ENCODE measurements around the gene RTKN2. TPM values are rescaled to one million over a fixed set of nuclear protein-coding genes. Genes with fewer than 3 reads are reported as not detected.

RTKN2 gene
- polyA plus RNA-seq, 1 donor from 2014 or later = 4.7 TPM

DNA sequence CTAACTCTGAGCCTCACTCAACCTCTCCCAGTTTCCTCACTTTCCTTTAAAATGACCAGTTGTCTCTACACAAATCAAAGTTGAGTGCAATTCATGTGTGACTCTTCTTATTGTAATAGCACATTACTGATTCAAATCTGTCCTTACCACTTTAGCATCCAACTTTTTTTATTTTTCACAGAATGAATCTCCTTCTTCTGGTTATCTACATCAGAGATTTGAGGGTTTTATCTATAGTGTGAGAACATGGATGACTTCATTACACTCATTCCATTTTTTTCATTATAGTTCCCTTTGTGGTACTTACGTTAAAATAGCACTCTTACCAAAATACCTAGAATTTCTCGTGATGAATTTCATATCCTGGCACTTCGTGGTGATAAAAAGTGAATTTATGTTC, 43.3 kb downstream of the RTKN2 start (continued):
- no peak for TF ChIP-seq REST (IDR thresholded peaks at IDR 0.05; ENCODE audit: borderline replicate concordance)
- no peak for TF ChIP-seq EP300 (conservative IDR thresholded peaks at IDR 0.05; ENCODE audit: poor library complexity, severe bottlenecking)

DNA sequence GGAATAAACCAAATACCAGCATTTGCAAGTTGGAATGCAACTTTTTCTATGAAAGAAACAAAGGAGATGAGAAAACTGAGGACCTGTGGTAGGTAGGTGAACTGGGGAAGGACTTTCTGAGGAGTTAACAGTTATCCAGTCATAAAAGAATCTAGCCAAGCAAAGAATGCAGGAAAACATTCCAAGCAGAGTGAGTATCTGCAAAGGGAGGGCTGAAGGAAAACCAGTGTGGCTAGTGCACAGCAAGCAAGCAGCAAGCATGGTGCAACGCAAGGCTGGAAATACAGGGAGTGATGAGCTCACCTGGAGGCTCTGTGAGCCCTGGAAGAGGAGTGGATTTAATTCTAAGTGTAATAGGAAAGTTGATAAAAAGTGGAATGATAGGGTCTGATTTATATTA, 44.0 kb downstream of the RTKN2 start:
- Histone ChIP-seq H3K36me3 (ENCODE audit: insufficient read depth, low read length) (no peaks in the 10 kb centered on the region), H3K9me3 (ENCODE audit: low read length) (no peaks in the 10 kb centered on the region), H4K20me1 (ENCODE audit: insufficient read depth) (no peaks in the 10 kb centered on the region), H3K27me3 (ENCODE audit: insufficient read depth, low read depth, low read length) (no peaks in the 10 kb centered on the region), H3K9ac (ENCODE audit: low read length) (no peak overlapping the region), H3K79me2 (replicated peaks; ENCODE audit: insufficient read depth, low read length) (no peaks in the 10 kb centered on the region), H3K9me2 (ENCODE audit: insufficient read depth, low read length) (no peaks in the 10 kb centered on the region), H3K4me3 (ENCODE audit: low read length) (no peak overlapping the region), H3K4me2 (ENCODE audit: low read length) (no peak overlapping the region), H3F3A (ENCODE audit: insufficient read depth, low read length, poor library complexity, severe bottlenecking) (no peaks in the 10 kb centered on the region), H2AFZ (ENCODE audit: low read depth, low read length) (no peak overlapping the region), H3K27ac (ENCODE audit: low read length) (no peak overlapping the region)
- TF ChIP-seq MXI1 (conservative IDR thresholded peaks at IDR 0.05; ENCODE audit: poor library complexity, severe bottlenecking) (no peak), TAF1 (IDR thresholded peaks at IDR 0.05; ENCODE audit: low read depth) (no peak), RAD21 (conservative IDR thresholded peaks at IDR 0.05) (no peak)

DNA sequence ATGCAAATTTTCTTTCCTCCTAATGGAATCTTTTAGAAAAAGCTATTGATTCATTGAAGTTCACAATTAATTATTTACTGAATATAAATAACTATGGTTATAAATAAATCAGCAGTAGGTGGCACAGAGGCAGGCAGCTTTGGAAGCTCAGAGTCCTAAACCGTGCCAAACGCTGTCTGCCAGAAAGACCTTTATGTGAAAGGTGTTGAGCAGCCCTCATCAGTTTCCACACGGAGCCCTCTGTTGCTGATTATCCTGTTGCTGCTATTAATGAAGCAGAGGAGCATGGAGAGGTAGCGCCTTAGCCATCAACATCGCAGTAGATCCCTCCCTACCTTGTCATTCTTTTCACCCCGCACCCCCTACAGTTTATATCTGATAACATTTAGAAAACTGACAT, 51.0 kb downstream of the RTKN2 start:
- Histone ChIP-seq H4K20me1 (ENCODE audit: insufficient read depth) (no peaks in the 10 kb centered on the region), H3K9me2 (ENCODE audit: insufficient read depth, low read length) (no peaks in the 10 kb centered on the region)

More for the DNA sequence above, 51.0 kb downstream of the RTKN2 start:
- H2AFZ ChIP-seq (ENCODE audit: low read depth, low read length) = no peak overlapping the region
- H3K9ac ChIP-seq (ENCODE audit: low read length) = no peak overlapping the region
- H3K4me2 ChIP-seq (ENCODE audit: low read length) = no peak overlapping the region
- H3F3A ChIP-seq (ENCODE audit: insufficient read depth, low read length, poor library complexity, severe bottlenecking) = no peaks in the 10 kb centered on the region
- H3K27ac ChIP-seq (ENCODE audit: low read length) = no peak overlapping the region
- H3K36me3 ChIP-seq (ENCODE audit: insufficient read depth, low read length) = no peaks in the 10 kb centered on the region
- TF ChIP-seq EZH2 (IDR thresholded peaks at IDR 0.05; ENCODE audit: borderline replicate concordance, insufficient read depth, low read length, poor library complexity, severe bottlenecking) (no peak), SMC3 (conservative IDR thresholded peaks at IDR 0.05; ENCODE audit: poor library complexity) (no peak), REST (IDR thresholded peaks at IDR 0.05; ENCODE audit: borderline replicate concordance) (no peak), EP300 (conservative IDR thresholded peaks at IDR 0.05; ENCODE audit: poor library complexity, severe bottlenecking) (no peak), POLR2AphosphoS5 (IDR thresholded peaks at IDR 0.05) (no peak), RAD21 (conservative IDR thresholded peaks at IDR 0.05) (no peak), TAF1 (IDR thresholded peaks at IDR 0.05; ENCODE audit: low read depth) (no peak), MXI1 (conservative IDR thresholded peaks at IDR 0.05; ENCODE audit: poor library complexity, severe bottlenecking) (no peak)
- TF ChIP-seq, protein P1, sequence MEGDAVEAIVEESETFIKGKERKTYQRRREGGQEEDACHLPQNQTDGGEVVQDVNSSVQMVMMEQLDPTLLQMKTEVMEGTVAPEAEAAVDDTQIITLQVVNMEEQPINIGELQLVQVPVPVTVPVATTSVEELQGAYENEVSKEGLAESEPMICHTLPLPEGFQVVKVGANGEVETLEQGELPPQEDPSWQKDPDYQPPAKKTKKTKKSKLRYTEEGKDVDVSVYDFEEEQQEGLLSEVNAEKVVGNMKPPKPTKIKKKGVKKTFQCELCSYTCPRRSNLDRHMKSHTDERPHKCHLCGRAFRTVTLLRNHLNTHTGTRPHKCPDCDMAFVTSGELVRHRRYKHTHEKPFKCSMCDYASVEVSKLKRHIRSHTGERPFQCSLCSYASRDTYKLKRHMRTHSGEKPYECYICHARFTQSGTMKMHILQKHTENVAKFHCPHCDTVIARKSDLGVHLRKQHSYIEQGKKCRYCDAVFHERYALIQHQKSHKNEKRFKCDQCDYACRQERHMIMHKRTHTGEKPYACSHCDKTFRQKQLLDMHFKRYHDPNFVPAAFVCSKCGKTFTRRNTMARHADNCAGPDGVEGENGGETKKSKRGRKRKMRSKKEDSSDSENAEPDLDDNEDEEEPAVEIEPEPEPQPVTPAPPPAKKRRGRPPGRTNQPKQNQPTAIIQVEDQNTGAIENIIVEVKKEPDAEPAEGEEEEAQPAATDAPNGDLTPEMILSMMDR (IDR thresholded peaks at IDR 0.05; ENCODE audit: poor library complexity, severe bottlenecking) = no peak
- no peak overlapping the region for H3K4me3 ChIP-seq (ENCODE audit: low read length)
- H3K27me3 ChIP-seq (ENCODE audit: insufficient read depth, low read depth, low read length) = no peaks in the 10 kb centered on the region
- no peaks in the 10 kb centered on the region for H3K9me3 ChIP-seq (ENCODE audit: low read length)
- H3K79me2 ChIP-seq (replicated peaks; ENCODE audit: insufficient read depth, low read length) = no peaks in the 10 kb centered on the region

Data from neural cell (in vitro differentiated cells).